Calu3 (cell line): ENCODE measurements around the gene GNAS. TPM values are rescaled to one million over a fixed set of nuclear protein-coding genes. Genes with fewer than 3 reads are reported as not detected.

ENCODE experiments used
- BruUV-seq: library from RNA; stranded (reverse); fragments of 400-500 nt; replicated peaks from 2 replicates; lab custom pipeline; 2021; lab: Mats Ljungman, UMichigan
- CTCF ChIA-PET: fragments of 300-600 bp; sonication (Branson Sonifier 250); formaldehyde crosslinking; loops from one replicate; lab custom pipeline; 2022; ENCODE audit warnings: antibody characterized with exemption; lab: Charles Lee
- DNase-seq: peaks from one replicate; pipeline ENCODE4 v3.0.0; 2022
- H3K27ac Mint-ChIP-seq: one replicate; pipeline ENCODE4 v1.8.0; 2022; ENCODE audit warnings: mixed read lengths; ENCODE audit not compliant: unreplicated experiment
- H3K27me3 Mint-ChIP-seq: one replicate; pipeline ENCODE4 v1.8.0; 2022; ENCODE audit warnings: mixed read lengths; ENCODE audit not compliant: unreplicated experiment
- H3K36me3 Mint-ChIP-seq: one replicate; pipeline ENCODE4 v1.8.0; 2022; ENCODE audit warnings: mild to moderate bottlenecking, moderate library complexity, mixed read lengths; ENCODE audit not compliant: insufficient read depth, unreplicated experiment
- H3K4me1 Mint-ChIP-seq: one replicate; pipeline ENCODE4 v1.8.0; 2022; ENCODE audit warnings: mild to moderate bottlenecking, low read depth, mixed read lengths; ENCODE audit not compliant: unreplicated experiment
- H3K4me3 Mint-ChIP-seq: one replicate; pipeline ENCODE4 v1.8.0; 2022; ENCODE audit warnings: mild to moderate bottlenecking, low read depth, moderate library complexity, mixed read lengths; ENCODE audit not compliant: unreplicated experiment
- H3K9me3 Mint-ChIP-seq: one replicate; pipeline ENCODE4 v1.8.0; 2022; ENCODE audit warnings: low read depth, mixed read lengths; ENCODE audit not compliant: unreplicated experiment
- intact Hi-C: fragments of 100-400 bp; cut with micrococcal nuclease; formaldehyde crosslinking; loops from one replicate; pipeline ENCODE4 v1.10.0; 2022; ENCODE audit not compliant: unreplicated experiment
- total RNA-seq: library from RNA; stranded (reverse); gene quantifications from 2 replicates; pipeline ENCODE4 v1.2.3, GENCODE V29; 2022
- TF ChIP-seq, protein P1 (sequence below): fragments of 200-600 bp; IDR thresholded peaks from one replicate; pipeline ENCODE4 v1.8.0; 2022; ENCODE audit warnings: antibody characterized with exemption; ENCODE audit not compliant: unreplicated experiment

GNAS gene
- total RNA-seq, 1 experiment from 2014 or later = 1,410 TPM

DNA sequence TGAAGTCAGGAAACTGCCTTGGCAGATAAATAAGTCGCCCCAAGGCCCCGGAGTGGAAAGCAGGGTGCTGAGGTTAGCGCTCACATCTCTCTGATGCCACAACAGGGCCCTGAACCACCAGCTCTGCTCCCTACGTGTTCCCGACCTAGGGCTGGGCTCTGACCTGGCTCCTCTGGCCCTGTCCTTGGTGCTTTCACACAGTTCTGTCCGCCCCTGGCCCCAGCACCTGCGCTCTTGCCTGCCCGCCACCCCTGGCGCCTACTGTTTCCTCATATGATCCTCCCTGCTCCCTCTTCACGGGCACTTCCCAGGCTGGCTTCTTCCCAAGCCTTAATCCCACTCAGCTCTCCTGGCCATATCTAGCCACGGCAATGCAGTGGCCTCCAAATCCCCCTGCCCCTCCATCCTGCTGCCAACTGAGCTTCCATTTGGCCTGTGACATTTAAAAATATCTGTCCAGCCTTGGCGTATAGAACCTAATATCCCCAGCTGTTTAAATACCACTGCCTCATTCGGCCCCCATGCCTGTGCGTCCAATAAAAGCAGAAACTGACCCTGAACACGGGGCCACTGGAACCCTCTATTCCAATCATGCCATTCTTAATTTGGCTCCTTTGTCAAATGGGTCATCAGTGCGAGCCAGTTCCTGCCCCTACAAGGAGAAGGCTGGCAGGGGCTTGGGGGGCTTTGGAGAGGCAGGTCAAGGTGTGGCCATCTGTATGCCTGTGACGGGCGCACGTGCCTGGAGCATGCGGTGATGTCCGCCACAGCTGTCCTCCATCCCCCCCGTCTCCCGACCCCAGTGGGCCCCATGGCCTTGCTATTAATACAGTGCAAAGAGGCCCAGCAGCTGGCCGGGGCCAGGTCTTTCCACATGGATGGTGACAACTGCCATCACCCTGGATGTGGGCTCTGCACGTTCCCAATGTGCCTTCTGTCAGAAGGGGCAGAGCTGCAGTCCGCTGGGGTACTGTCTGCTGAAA is 29.5 kb upstream of the GNAS start:
- BruUV-seq = no TSS peak
- H3K4me3 Mint-ChIP-seq = no peak overlapping the region
- no peak for DNase-seq
- no peaks in the 10 kb centered on the region for H3K9me3 Mint-ChIP-seq
- H3K36me3 Mint-ChIP-seq = no peaks in the 10 kb centered on the region
- CTCF ChIA-PET = no interaction called here
- intact Hi-C loops = no loop called here
- no peak overlapping the region for H3K27ac Mint-ChIP-seq
- TF ChIP-seq, protein P1, sequence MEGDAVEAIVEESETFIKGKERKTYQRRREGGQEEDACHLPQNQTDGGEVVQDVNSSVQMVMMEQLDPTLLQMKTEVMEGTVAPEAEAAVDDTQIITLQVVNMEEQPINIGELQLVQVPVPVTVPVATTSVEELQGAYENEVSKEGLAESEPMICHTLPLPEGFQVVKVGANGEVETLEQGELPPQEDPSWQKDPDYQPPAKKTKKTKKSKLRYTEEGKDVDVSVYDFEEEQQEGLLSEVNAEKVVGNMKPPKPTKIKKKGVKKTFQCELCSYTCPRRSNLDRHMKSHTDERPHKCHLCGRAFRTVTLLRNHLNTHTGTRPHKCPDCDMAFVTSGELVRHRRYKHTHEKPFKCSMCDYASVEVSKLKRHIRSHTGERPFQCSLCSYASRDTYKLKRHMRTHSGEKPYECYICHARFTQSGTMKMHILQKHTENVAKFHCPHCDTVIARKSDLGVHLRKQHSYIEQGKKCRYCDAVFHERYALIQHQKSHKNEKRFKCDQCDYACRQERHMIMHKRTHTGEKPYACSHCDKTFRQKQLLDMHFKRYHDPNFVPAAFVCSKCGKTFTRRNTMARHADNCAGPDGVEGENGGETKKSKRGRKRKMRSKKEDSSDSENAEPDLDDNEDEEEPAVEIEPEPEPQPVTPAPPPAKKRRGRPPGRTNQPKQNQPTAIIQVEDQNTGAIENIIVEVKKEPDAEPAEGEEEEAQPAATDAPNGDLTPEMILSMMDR = no peak
- H3K4me1 Mint-ChIP-seq = no peaks in the 10 kb centered on the region
- H3K27me3 Mint-ChIP-seq = peaks cover 94% of the 10 kb centered on the region

- H3K27me3 Mint-ChIP-seq = peaks cover 95% of the 10 kb centered on the region
- no peak for DNase-seq
- CTCF ChIA-PET = interaction anchor here (0.6 to 1.0 kb wide), 2 partner anchors 10 to 11 kb away, joined by 4 to 5 read pairs; no protein-coding TSS in a partner anchor
Observed at GRCh38 chr20:58824843-58825242, 27.7 kb upstream of the GNAS start.

DNA sequence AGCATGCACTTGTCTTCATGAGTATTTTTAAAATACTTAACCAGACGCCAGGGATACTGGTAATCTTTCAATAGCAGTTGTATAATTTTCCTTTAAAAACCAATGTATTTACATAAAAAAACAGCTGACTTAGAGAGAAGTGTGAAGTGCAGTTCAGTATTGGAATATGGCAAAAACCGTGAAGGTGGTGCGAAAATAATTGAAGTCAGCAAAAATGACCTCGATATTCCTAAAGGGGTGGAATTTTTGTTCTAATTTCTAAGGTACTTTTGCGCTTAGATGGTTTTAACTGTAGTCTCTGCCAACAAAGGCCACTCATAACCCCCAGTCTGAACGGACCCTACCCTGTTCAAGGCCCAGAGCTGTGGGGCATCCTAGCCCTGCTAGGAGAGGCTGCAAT is 27.1 kb upstream of the GNAS start:
- Mint-ChIP-seq H3K27ac (no peak overlapping the region), H3K36me3 (no peaks in the 10 kb centered on the region), H3K4me3 (no peak overlapping the region), H3K27me3 (peaks cover 96% of the 10 kb centered on the region), H3K4me1 (no peaks in the 10 kb centered on the region), H3K9me3 (peaks cover 4% of the 10 kb centered on the region)
- DNase-seq = no peak
- TF ChIP-seq, protein P1 = no peak
- BruUV-seq = no TSS peak
- intact Hi-C loops = no loop called here
- CTCF ChIA-PET = interaction anchor here (0.6 kb wide), 1 partner anchor 12 kb away, joined by 5 read pairs; no protein-coding TSS in a partner anchor

More at GRCh38 chr20:58824843-58825242, 27.7 kb upstream of the GNAS start:
- Mint-ChIP-seq H3K4me3 (no peak overlapping the region), H3K9me3 (peaks cover 4% of the 10 kb centered on the region), H3K27ac (no peak overlapping the region), H3K36me3 (no peaks in the 10 kb centered on the region), H3K4me1 (no peaks in the 10 kb centered on the region)
- intact Hi-C loops = no loop called here
- BruUV-seq = no TSS peak
- TF ChIP-seq, protein P1 = no peak

DNA sequence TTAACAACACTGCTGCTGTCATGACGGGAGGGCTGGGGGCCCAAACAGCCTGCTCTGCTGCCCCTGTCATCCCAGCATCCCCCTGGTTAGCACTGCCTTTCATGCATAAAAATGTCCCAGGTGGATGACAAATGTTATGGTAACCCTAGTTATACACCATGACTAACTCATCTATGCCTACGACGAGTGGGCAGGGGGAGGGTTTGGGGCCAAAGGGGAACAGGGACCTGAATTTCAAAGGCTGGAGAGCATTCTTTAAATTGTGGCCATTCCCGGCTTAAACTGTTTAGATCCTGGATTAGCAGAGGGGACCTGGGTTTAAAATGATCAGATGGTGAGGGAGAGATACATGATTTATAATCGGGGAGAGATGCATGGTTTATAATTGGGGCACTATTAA is 26.2 kb upstream of the GNAS start:
- H3K36me3 Mint-ChIP-seq = no peaks in the 10 kb centered on the region

More for the DNA sequence above, 26.2 kb upstream of the GNAS start:
- TF ChIP-seq, protein P1 = no peak
- no TSS peak for BruUV-seq
- no peak overlapping the region for H3K27ac Mint-ChIP-seq
- CTCF ChIA-PET = no interaction called here
- intact Hi-C loops = no loop called here
- peaks cover 88% of the 10 kb centered on the region for H3K27me3 Mint-ChIP-seq
- H3K9me3 Mint-ChIP-seq = peaks cover 4% of the 10 kb centered on the region
- no peak for DNase-seq
- no peak overlapping the region for H3K4me3 Mint-ChIP-seq
- H3K4me1 Mint-ChIP-seq = no peaks in the 10 kb centered on the region
